Smooth muscle cell (in vitro differentiated cells): ENCODE results near the gene TXNRD2. TPM values are rescaled to one million over a fixed set of nuclear protein-coding genes. Genes with fewer than 3 reads are reported as not detected.

Experiments used
- DNase-seq: peaks from one replicate; lab custom pipeline; 2025; ENCODE audit not compliant: unreplicated experiment; lab: John Stamatoyannopoulos, UW
- H2AFZ ChIP-seq: fragments of 200-600 bp; sonication (generic); 2 replicates; pipeline ENCODE4 v1.6.0; 2016; ENCODE audit warnings: antibody characterized with exemption, low read depth, mild to moderate bottlenecking
- H3F3A ChIP-seq: fragments of 200-600 bp; sonication (generic); 2 replicates; pipeline ENCODE4 v1.6.0; 2017; ENCODE audit warnings: antibody characterized with exemption, low read depth
- H3K27ac ChIP-seq: fragments of 200-600 bp; sonication (generic); 2 replicates; pipeline ENCODE4 v1.5.1; 2016; ENCODE audit warnings: low read depth, mild to moderate bottlenecking
- H3K27me3 ChIP-seq: fragments of 200-600 bp; sonication (generic); 2 replicates; pipeline ENCODE4 v1.6.1; 2016; ENCODE audit warnings: low read depth, mild to moderate bottlenecking
- H3K36me3 ChIP-seq: fragments of 200-600 bp; sonication (generic); 2 replicates; pipeline ENCODE4 v1.5.1; 2016; ENCODE audit warnings: low read depth
- H3K4me1 ChIP-seq: fragments of 200-600 bp; sonication (generic); 2 replicates; pipeline ENCODE4 v1.5.1; 2016; ENCODE audit warnings: low read depth
- H3K4me2 ChIP-seq: fragments of 200-600 bp; sonication (generic); 2 replicates; pipeline ENCODE4 v1.6.0; 2016; ENCODE audit warnings: mild to moderate bottlenecking
- H3K4me3 ChIP-seq: fragments of 200-600 bp; sonication (generic); 2 replicates; pipeline ENCODE4 v1.5.1; 2016; ENCODE audit warnings: mild to moderate bottlenecking
- H3K79me2 ChIP-seq: fragments of 200-600 bp; sonication (generic); 2 replicates; pipeline ENCODE4 v1.6.0; 2016; ENCODE audit warnings: low read depth, mild to moderate bottlenecking
- H3K9ac ChIP-seq: fragments of 200-600 bp; sonication (generic); 2 replicates; pipeline ENCODE4 v1.6.0; 2016; ENCODE audit warnings: low read depth
- H3K9me3 ChIP-seq: fragments of 200-600 bp; sonication (generic); replicated peaks from 2 replicates; pipeline ENCODE4 v1.5.1; 2016; ENCODE audit warnings: low read depth
- H4K20me1 ChIP-seq: fragments of 200-600 bp; sonication (generic); 2 replicates; pipeline ENCODE4 v1.6.0; 2016; ENCODE audit warnings: low read depth
- WGBS: methylation state at CpG from one replicate; pipeline ENCODE4 v1.1.7; 2016; ENCODE audit warnings: low lambda C conversion rate; 5-methylcytosine and 5-hydroxymethylcytosine counted together
- polyA plus RNA-seq: library from polyadenylated mRNA; unstranded; fragments of >200 nt; fragmentation: Nextera tagmentation; extraction: Ambion mirVana; gene quantifications from 2 replicates; pipeline ENCODE4 v1.2.1, GENCODE V29; 2016
- total RNA-seq: library from RNA; depleted of rRNA; stranded (reverse); fragments of >200 nt; gene quantifications from 2 replicates; pipeline ENCODE4 v1.2.3, GENCODE V29; 2014
- TF ChIP-seq, protein P1 (sequence below): fragments of 200-600 bp; sonication (generic); IDR thresholded peaks from 2 replicates; pipeline ENCODE4 v1.5.1; 2017; ENCODE audit warnings: borderline replicate concordance, mild to moderate bottlenecking, antibody characterized with exemption; ENCODE audit not compliant: insufficient read depth, poor library complexity, severe bottlenecking

The TXNRD2 gene
- total and polyA plus RNA-seq, 2 experiments from 2014 or later, result 3.2 TPM; not detected in 1

GRCh38 chr22:19923914-19924513 lies 17.6 kb downstream of the TXNRD2 start:
- WGBS, result 79% methylated on average over 12 of the region's 12 CpGs
- no peak overlapping the region for H3K4me2 ChIP-seq

GRCh38 chr22:19921544-19922081 lies 20.0 kb downstream of the TXNRD2 start:
- WGBS, result 75% methylated on average over 3 of the region's 3 CpGs
- no peak overlapping the region for H3K27ac ChIP-seq
- no peaks in the 10 kb centered on the region for H3K9me3 ChIP-seq
- no peak overlapping the region for H3K9ac ChIP-seq
- H3K4me1 ChIP-seq, result no peaks in the 10 kb centered on the region
- H3K4me2 ChIP-seq, result no peak overlapping the region
- TF ChIP-seq, protein P1, sequence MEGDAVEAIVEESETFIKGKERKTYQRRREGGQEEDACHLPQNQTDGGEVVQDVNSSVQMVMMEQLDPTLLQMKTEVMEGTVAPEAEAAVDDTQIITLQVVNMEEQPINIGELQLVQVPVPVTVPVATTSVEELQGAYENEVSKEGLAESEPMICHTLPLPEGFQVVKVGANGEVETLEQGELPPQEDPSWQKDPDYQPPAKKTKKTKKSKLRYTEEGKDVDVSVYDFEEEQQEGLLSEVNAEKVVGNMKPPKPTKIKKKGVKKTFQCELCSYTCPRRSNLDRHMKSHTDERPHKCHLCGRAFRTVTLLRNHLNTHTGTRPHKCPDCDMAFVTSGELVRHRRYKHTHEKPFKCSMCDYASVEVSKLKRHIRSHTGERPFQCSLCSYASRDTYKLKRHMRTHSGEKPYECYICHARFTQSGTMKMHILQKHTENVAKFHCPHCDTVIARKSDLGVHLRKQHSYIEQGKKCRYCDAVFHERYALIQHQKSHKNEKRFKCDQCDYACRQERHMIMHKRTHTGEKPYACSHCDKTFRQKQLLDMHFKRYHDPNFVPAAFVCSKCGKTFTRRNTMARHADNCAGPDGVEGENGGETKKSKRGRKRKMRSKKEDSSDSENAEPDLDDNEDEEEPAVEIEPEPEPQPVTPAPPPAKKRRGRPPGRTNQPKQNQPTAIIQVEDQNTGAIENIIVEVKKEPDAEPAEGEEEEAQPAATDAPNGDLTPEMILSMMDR, result no peak
- no peaks in the 10 kb centered on the region for H3K36me3 ChIP-seq
- H3K27me3 ChIP-seq, result peaks cover 8% of the 10 kb centered on the region
- H3K4me3 ChIP-seq, result no peak overlapping the region
- no peak for DNase-seq
- no peaks in the 10 kb centered on the region for H3K79me2 ChIP-seq
- no peak overlapping the region for H2AFZ ChIP-seq
- no peaks in the 10 kb centered on the region for H3F3A ChIP-seq
- H4K20me1 ChIP-seq, result no peaks in the 10 kb centered on the region

More at GRCh38 chr22:19923914-19924513, 17.6 kb downstream of the TXNRD2 start:
- no peak overlapping the region for H3K4me3 ChIP-seq
- H3K27me3 ChIP-seq, result peaks cover 8% of the 10 kb centered on the region
- no peak overlapping the region for H2AFZ ChIP-seq
- H3K27ac ChIP-seq, result no peak overlapping the region
- no peaks in the 10 kb centered on the region for H3K9me3 ChIP-seq
- H3K9ac ChIP-seq, result no peak overlapping the region
- TF ChIP-seq, protein P1, result no peak
- no peaks in the 10 kb centered on the region for H4K20me1 ChIP-seq
- H3K4me1 ChIP-seq, result no peaks in the 10 kb centered on the region
- H3K79me2 ChIP-seq, result no peaks in the 10 kb centered on the region
- no peaks in the 10 kb centered on the region for H3K36me3 ChIP-seq
- DNase-seq, result no peak
- no peaks in the 10 kb centered on the region for H3F3A ChIP-seq

- H3K27ac ChIP-seq, result no peak overlapping the region
- no peaks in the 10 kb centered on the region for H3K9me3 ChIP-seq
- 89% methylated on average over 13 of the region's 13 CpGs for WGBS
- H4K20me1 ChIP-seq, result no peaks in the 10 kb centered on the region
- no peak for DNase-seq
- H3K27me3 ChIP-seq, result peaks cover 8% of the 10 kb centered on the region
- no peak overlapping the region for H3K9ac ChIP-seq
- no peak overlapping the region for H2AFZ ChIP-seq
- H3K4me2 ChIP-seq, result no peak overlapping the region
- H3K79me2 ChIP-seq, result no peaks in the 10 kb centered on the region
- TF ChIP-seq, protein P1, result no peak
- no peaks in the 10 kb centered on the region for H3K36me3 ChIP-seq
- H3K4me1 ChIP-seq, result no peaks in the 10 kb centered on the region
- no peak overlapping the region for H3K4me3 ChIP-seq
- H3F3A ChIP-seq, result no peaks in the 10 kb centered on the region
Measured at GRCh38 chr22:19919701-19920363, 21.8 kb downstream of the TXNRD2 start.
